ES-I3 (cell line): ENCODE results near the gene ITPR1.

ENCODE experiments used
- H3K36me3 ChIP-seq: 2 replicates; pipeline ENCODE4 v1.6.1; 2013; ENCODE audit warnings: mild to moderate bottlenecking, low read length, control low read depth, moderate library complexity; ENCODE audit not compliant: insufficient read depth
- H3K4me1 ChIP-seq: 2 replicates; pipeline ENCODE4 v1.6.1; 2013; ENCODE audit warnings: mild to moderate bottlenecking, control low read depth, low read length; ENCODE audit not compliant: insufficient read depth
- H3K9ac ChIP-seq: 2 replicates; pipeline ENCODE4 v1.6.1; 2013; ENCODE audit warnings: low read depth, mild to moderate bottlenecking, low read length, moderate library complexity
- H3K9me3 ChIP-seq: 2 replicates; pipeline ENCODE4 v1.6.1; 2013; ENCODE audit warnings: mild to moderate bottlenecking, low read length, moderate library complexity; ENCODE audit not compliant: control insufficient read depth, insufficient read depth

ITPR1 gene

DNA sequence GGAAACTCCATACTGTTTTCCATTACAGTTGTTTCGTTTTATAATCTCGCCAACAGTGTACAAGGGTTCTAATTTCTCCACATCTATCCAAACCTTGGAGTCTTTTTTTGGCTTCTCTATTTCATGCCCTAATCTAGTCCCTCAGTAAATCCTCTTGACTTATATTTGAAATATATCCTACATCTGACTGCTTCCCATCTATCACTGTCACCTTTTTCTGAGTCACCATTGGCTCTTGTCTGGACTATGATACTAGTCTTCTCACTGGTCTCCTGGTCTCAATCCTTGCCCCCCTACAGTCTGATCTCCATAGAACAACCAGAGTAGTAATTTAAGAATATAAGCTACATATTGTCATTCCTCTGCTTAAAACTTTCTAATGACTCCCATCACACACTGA, 80.0 kb downstream of the ITPR1 start:
- Histone ChIP-seq H3K9ac (no peak overlapping the region), H3K4me1 (no peaks in the 10 kb centered on the region), H3K36me3 (no peaks in the 10 kb centered on the region), H3K9me3 (no peaks in the 10 kb centered on the region)

- Histone ChIP-seq H3K9me3 (no peaks in the 10 kb centered on the region), H3K9ac (no peak overlapping the region), H3K36me3 (no peaks in the 10 kb centered on the region), H3K4me1 (no peaks in the 10 kb centered on the region)
Measured at GRCh38 chr3:4574426-4574965, 81.3 kb downstream of the ITPR1 start.

- Histone ChIP-seq H3K4me1 (no peaks in the 10 kb centered on the region), H3K9me3 (no peaks in the 10 kb centered on the region), H3K9ac (no peak overlapping the region), H3K36me3 (no peaks in the 10 kb centered on the region)
Measured at GRCh38 chr3:4575381-4575780, 82.2 kb downstream of the ITPR1 start.

- H3K4me1 ChIP-seq = peaks cover 8% of the 10 kb centered on the region
- H3K36me3 ChIP-seq = no peaks in the 10 kb centered on the region
- H3K9me3 ChIP-seq = no peaks in the 10 kb centered on the region
- H3K9ac ChIP-seq = no peak overlapping the region
Measured at GRCh38 chr3:4577721-4578120, 84.6 kb downstream of the ITPR1 start.

DNA sequence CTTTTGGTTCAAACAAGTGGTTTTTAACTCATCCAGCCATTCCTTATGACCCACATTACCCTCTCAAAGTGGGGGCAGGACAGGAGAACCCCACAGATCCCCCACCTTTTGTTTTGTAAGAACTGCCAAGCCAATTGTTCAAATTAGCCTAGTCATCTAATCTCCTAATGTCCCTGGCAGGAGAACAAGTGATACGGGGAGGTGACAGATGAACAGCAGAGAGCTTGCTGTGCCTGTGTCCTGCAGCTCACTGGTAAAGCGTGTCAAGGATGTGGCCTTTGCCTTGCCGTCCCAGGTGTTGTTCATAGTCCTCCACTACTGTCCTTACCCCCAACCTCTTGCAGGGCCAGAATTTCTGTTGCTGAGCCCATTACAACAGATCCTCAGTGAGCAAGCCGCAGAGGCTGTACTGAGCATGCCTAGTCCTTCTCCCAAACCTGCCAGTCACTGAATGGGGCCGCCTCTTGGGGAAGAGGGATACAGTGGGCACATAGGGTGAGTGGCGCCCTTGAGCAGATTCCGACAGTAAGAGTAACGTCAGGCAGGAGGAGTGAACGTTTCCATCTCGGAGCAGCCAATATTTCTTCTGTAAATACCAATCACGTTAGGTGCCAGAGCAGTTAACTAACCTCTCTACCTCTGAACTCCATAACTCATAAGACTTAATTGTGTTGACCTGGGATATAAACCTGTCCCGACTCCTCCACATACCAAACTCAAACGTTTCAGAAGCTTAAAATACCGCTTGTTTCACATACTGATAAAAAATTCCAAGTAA, 87.4 kb downstream of the ITPR1 start:
- Histone ChIP-seq H3K9me3 (no peaks in the 10 kb centered on the region), H3K9ac (no peak overlapping the region)

DNA sequence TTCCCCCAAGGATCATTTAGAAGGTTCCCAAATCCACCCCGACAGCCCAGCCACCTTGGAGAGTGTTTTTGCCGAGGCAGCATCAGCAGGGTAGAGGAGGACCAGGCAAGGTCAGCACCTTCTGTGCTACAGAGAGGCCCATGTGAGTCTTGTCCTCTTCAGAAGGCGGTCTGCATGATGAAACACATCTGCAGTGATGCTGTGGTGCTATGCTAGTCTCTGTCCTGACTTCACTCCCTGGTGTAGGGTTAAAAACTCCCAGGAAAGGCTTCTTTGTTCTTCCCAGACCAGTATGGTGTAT, 87.9 kb downstream of the ITPR1 start:
- Histone ChIP-seq H3K9ac (no peak overlapping the region), H3K36me3 (no peaks in the 10 kb centered on the region), H3K9me3 (no peaks in the 10 kb centered on the region), H3K4me1 (peaks cover 22% of the 10 kb centered on the region)

More for the DNA sequence above, 87.4 kb downstream of the ITPR1 start:
- Histone ChIP-seq H3K36me3 (no peaks in the 10 kb centered on the region), H3K4me1 (peaks cover 22% of the 10 kb centered on the region)

DNA sequence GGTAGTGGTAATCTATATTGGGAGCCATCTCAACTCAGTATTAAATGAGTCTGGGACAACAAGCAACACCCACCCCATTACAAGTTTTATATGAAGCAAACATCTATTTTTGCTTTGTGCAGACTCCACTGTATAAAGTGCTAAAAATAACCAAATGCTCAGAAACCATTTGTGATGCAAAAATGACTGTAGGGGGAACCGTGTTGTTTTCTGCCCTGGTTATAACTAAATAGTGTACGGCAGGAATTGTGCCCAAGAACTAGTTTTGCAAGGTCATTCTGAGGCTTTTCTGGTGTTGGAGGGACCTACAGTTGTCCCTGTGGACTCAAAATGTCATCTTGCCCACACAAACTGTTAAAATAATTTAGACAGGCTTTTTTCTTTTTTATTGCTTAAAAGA, 88.3 kb downstream of the ITPR1 start:
- H3K9me3 ChIP-seq = no peaks in the 10 kb centered on the region
- no peaks in the 10 kb centered on the region for H3K36me3 ChIP-seq
- H3K9ac ChIP-seq = no peak overlapping the region
- H3K4me1 ChIP-seq = peaks cover 22% of the 10 kb centered on the region

- Histone ChIP-seq H3K4me1 (peaks cover 22% of the 10 kb centered on the region), H3K9me3 (no peaks in the 10 kb centered on the region), H3K36me3 (no peaks in the 10 kb centered on the region), H3K9ac (no peak overlapping the region; the same call in 1 of the 2 replicates)
Measured at GRCh38 chr3:4581920-4582611, 88.9 kb downstream of the ITPR1 start.

DNA sequence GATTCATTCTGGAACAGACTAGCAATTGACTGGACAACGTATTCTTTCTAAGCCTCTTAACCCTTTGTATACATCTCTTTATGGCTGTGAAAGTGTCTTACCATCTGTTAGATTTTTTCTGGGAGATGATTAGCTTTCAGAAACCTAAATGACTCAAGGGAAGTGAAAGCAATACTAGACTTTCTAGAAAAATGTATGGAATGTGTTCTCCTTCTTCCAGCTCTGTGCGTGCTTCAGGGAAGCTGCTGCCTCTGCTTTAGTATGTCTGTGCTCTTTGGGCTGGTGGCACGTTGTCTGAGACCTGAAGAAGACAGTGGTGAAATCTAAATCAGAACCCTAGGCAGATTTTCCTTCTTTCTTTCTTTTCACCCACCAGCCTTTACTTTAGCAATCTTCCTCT, 89.5 kb downstream of the ITPR1 start:
- Histone ChIP-seq H3K9ac (no peak overlapping the region; the same call in 1 of the 2 replicates), H3K4me1 (peaks cover 22% of the 10 kb centered on the region), H3K9me3 (no peaks in the 10 kb centered on the region), H3K36me3 (no peaks in the 10 kb centered on the region)

- Histone ChIP-seq H3K9ac (no peak overlapping the region), H3K9me3 (no peaks in the 10 kb centered on the region), H3K36me3 (no peaks in the 10 kb centered on the region), H3K4me1 (peaks cover 22% of the 10 kb centered on the region)
Measured at GRCh38 chr3:4583416-4583815, 90.3 kb downstream of the ITPR1 start.

GRCh38 chr3:4584456-4585249, 91.5 kb downstream of the ITPR1 start:
- peaks cover 25% of the 10 kb centered on the region for H3K4me1 ChIP-seq
- no peaks in the 10 kb centered on the region for H3K9me3 ChIP-seq
- H3K9ac ChIP-seq = no peak overlapping the region
- no peaks in the 10 kb centered on the region for H3K36me3 ChIP-seq

DNA sequence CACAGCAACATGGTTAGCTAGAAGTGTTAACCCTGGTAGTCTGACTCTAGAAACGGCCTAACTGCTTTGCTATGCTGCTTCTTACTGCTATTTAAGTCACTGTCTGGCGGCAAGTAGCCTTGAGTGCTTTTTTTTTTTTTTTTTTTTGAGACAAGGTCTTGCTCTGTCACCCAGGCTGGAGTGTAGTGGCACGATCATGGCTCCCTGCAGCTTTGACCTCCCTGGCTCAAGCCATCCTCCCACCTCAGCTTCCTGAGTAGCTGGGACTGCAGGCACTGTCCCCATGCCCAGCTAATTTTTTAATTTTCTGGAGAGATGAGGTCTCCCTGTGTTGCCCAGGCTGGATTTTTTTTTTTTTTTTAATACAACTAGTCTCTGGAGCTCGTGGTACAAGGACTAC, 93.2 kb downstream of the ITPR1 start:
- Histone ChIP-seq H3K9me3 (no peaks in the 10 kb centered on the region), H3K36me3 (no peaks in the 10 kb centered on the region), H3K4me1 (peaks cover 25% of the 10 kb centered on the region), H3K9ac (no peak overlapping the region)

DNA sequence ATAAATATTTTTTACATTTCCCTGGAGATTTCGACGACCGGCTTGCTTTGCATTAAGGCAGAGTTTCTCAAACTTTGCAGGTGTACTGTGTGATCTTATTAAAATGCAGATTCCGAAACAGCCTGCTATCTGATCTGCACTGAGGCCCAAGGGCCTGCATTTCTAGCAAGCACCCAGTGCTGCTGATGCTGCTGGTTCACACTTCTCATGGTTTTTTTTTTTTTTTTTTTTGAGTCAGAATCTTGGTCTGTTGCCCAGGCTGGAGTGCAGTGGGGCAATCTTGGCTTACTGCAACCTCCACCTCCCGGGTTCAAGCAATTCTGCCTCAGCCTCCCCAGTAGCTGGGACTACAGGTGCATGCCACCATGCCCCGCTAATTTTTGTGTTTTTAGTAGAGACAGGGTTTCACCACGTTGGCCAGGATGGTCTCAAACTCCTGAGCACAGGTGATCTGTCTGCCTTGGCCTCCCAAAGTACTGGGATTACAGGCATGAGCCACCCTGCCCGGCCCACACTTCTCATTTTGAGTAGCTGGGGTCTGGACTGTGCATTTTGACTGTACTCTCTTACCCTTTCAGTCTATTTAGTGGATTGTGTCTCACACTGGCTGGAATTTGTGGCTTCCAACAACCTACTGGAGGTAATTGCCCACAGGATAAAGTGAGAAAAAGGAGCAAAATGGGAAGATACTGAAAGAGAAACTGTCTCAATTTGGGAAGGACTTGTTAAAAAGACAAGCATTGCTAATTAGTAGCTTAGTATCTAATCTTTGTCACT, 94.1 kb downstream of the ITPR1 start:
- H3K36me3 ChIP-seq = no peaks in the 10 kb centered on the region
- no peak overlapping the region for H3K9ac ChIP-seq
- peaks cover 21% of the 10 kb centered on the region for H3K4me1 ChIP-seq
- H3K9me3 ChIP-seq = no peaks in the 10 kb centered on the region

GRCh38 chr3:4587838-4588105, 94.6 kb downstream of the ITPR1 start:
- H3K4me1 ChIP-seq = peaks cover 16% of the 10 kb centered on the region
- H3K9me3 ChIP-seq = no peaks in the 10 kb centered on the region
- no peaks in the 10 kb centered on the region for H3K36me3 ChIP-seq
- H3K9ac ChIP-seq = no peak overlapping the region
